Caco-2 (cell line): ENCODE results near the gene SURF4. TPM values are rescaled to one million over a fixed set of nuclear protein-coding genes. Genes with fewer than 3 reads are reported as not detected.

Experiments
- BruUV-seq: library from RNA; stranded (reverse); fragments of 400-500 nt; replicated peaks from 2 replicates; lab custom pipeline; 2021; lab: Mats Ljungman, UMichigan
- CTCF ChIA-PET: fragments of 300-600 bp; sonication (Branson Sonifier 250); formaldehyde crosslinking; loops from one replicate; lab custom pipeline; 2022; ENCODE audit warnings: antibody characterized with exemption; lab: Charles Lee
- POLR2A ChIA-PET: fragments of 300-600 bp; sonication (Branson Sonifier 250); formaldehyde crosslinking; loops from one replicate; lab custom pipeline; 2022; ENCODE audit warnings: antibody characterized with exemption; lab: Charles Lee
- DNase-seq, 2 experiments: peaks; one replicate each; pipeline versions ENCODE4 v3.0.0 to v3.0.0-alpha.2; 2020 to 2022
- H3K27me3 ChIP-seq: replicated peaks from 2 replicates; pipeline ENCODE4 v1.6.0; 2011; ENCODE audit warnings: low read length; ENCODE audit not compliant: control insufficient read depth, insufficient read depth
- H3K36me3 ChIP-seq: 2 replicates; pipeline ENCODE4 v1.5.1; 2011; ENCODE audit warnings: low read length; ENCODE audit not compliant: control insufficient read depth, insufficient read depth
- H3K4me1 ChIP-seq: fragments of 250-450 bp; sonication (Bioruptor Pico); 2 replicates; pipeline ENCODE4 v1.5.1; 2020; ENCODE audit warnings: mild to moderate bottlenecking
- H3K4me3 ChIP-seq: 2 replicates; pipeline ENCODE4 v1.5.1; 2011; ENCODE audit warnings: low read depth, mild to moderate bottlenecking, control low read depth, low read length
- H3K9me3 ChIP-seq: fragments of 250-450 bp; sonication (Bioruptor Pico); 2 replicates; pipeline ENCODE4 v1.5.1; 2020; ENCODE audit warnings: mild to moderate bottlenecking, moderate library complexity
- H3K27ac Mint-ChIP-seq: one replicate; pipeline ENCODE4 v1.8.0; 2022; ENCODE audit warnings: mixed read lengths; ENCODE audit not compliant: unreplicated experiment
- H3K27me3 Mint-ChIP-seq: one replicate; pipeline ENCODE4 v1.8.0; 2022; ENCODE audit warnings: mixed read lengths; ENCODE audit not compliant: insufficient read depth, unreplicated experiment
- H3K36me3 Mint-ChIP-seq: one replicate; pipeline ENCODE4 v1.8.0; 2022; ENCODE audit warnings: mild to moderate bottlenecking, mixed read lengths; ENCODE audit not compliant: insufficient read depth, unreplicated experiment
- H3K4me1 Mint-ChIP-seq: one replicate; pipeline ENCODE4 v1.8.0; 2022; ENCODE audit warnings: low read depth, mixed read lengths; ENCODE audit not compliant: unreplicated experiment
- H3K4me3 Mint-ChIP-seq: one replicate; pipeline ENCODE4 v1.8.0; 2022; ENCODE audit warnings: mild to moderate bottlenecking, moderate library complexity, mixed read lengths; ENCODE audit not compliant: unreplicated experiment
- H3K9me3 Mint-ChIP-seq: one replicate; pipeline ENCODE4 v1.8.0; 2022; ENCODE audit warnings: mixed read lengths; ENCODE audit not compliant: unreplicated experiment
- intact Hi-C: fragments of 100-400 bp; cut with micrococcal nuclease; formaldehyde crosslinking; loops from one replicate; pipeline ENCODE4 v1.10.0; 2022; ENCODE audit not compliant: unreplicated experiment
- total RNA-seq: library from RNA; stranded (reverse); gene quantifications from 2 replicates; pipeline ENCODE4 v1.2.3, GENCODE V29; 2022
- TF ChIP-seq, protein P1 (sequence below), 2 experiments: fragments of 200-600 bp in 1 of 2; IDR thresholded peaks; 1 replicate in 1 of 2; 2 replicates in 1 of 2; pipeline versions ENCODE4 v1.5.1 to v1.8.0; 2011 to 2022; ENCODE audit warnings: antibody characterized with exemption in 1 of 2, control low read depth in 1 of 2, inconsistent platforms in 1 of 2, low read depth in 1 of 2, low read length in 1 of 2, mild to moderate bottlenecking in 1 of 2, moderate library complexity in 1 of 2; ENCODE audit not compliant: insufficient read depth in 1 of 2, severe bottlenecking in 1 of 2, unreplicated experiment in 1 of 2

The SURF4 gene
- total RNA-seq, 1 experiment from 2014 or later: 239 TPM

GRCh38 chr9:133415170-133415569 lies 39.3 kb upstream of the SURF4 start:
- H3K27me3 ChIP-seq: no peaks in the 10 kb centered on the region
- H3K4me3 Mint-ChIP-seq: no peak overlapping the region
- H3K36me3 ChIP-seq: peaks cover 3% of the 10 kb centered on the region; the same call in 1 of the 2 replicates
- TF ChIP-seq, protein P1, sequence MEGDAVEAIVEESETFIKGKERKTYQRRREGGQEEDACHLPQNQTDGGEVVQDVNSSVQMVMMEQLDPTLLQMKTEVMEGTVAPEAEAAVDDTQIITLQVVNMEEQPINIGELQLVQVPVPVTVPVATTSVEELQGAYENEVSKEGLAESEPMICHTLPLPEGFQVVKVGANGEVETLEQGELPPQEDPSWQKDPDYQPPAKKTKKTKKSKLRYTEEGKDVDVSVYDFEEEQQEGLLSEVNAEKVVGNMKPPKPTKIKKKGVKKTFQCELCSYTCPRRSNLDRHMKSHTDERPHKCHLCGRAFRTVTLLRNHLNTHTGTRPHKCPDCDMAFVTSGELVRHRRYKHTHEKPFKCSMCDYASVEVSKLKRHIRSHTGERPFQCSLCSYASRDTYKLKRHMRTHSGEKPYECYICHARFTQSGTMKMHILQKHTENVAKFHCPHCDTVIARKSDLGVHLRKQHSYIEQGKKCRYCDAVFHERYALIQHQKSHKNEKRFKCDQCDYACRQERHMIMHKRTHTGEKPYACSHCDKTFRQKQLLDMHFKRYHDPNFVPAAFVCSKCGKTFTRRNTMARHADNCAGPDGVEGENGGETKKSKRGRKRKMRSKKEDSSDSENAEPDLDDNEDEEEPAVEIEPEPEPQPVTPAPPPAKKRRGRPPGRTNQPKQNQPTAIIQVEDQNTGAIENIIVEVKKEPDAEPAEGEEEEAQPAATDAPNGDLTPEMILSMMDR (IDR thresholded peaks at IDR 0.05; ENCODE audit: insufficient read depth in 1 of 2, low read depth in 1 of 2, low read length in 1 of 2, severe bottlenecking in 1 of 2, unreplicated experiment in 1 of 2): no peak
- peaks cover 47% of the 10 kb centered on the region for H3K36me3 Mint-ChIP-seq
- BruUV-seq: no TSS peak
- peaks cover 11% of the 10 kb centered on the region for H3K4me1 ChIP-seq
- no peak for DNase-seq
- no peaks in the 10 kb centered on the region for H3K27me3 Mint-ChIP-seq
- no peaks in the 10 kb centered on the region for H3K9me3 Mint-ChIP-seq
- ChIA-PET POLR2A (no interaction called here), CTCF (no interaction called here)
- peaks cover 11% of the 10 kb centered on the region for H3K4me1 Mint-ChIP-seq
- H3K9me3 ChIP-seq: no peaks in the 10 kb centered on the region
- no peak overlapping the region for H3K27ac Mint-ChIP-seq
- no peak overlapping the region for H3K4me3 ChIP-seq
- intact Hi-C loops: loop anchor here (5.0 kb wide), 1 partner anchor 42 kb away; the partner anchor contains the start of gene CACFD1

GRCh38 chr9:133408042-133408441 lies 32.2 kb upstream of the SURF4 start:
- H3K27me3 Mint-ChIP-seq: no peaks in the 10 kb centered on the region
- no peaks in the 10 kb centered on the region for H3K9me3 Mint-ChIP-seq
- DNase-seq: no peak
- ChIA-PET POLR2A (no interaction called here), CTCF (no interaction called here)
- Histone ChIP-seq H3K36me3 (peaks cover 2% of the 10 kb centered on the region; the same call in 1 of the 2 replicates), H3K9me3 (no peaks in the 10 kb centered on the region), H3K27me3 (no peaks in the 10 kb centered on the region), H3K4me1 (no peaks in the 10 kb centered on the region), H3K4me3 (no peak overlapping the region)
- intact Hi-C loops: no loop called here
- no TSS peak for BruUV-seq
- H3K4me1 Mint-ChIP-seq: no peaks in the 10 kb centered on the region
- H3K36me3 Mint-ChIP-seq: peaks cover 79% of the 10 kb centered on the region
- H3K4me3 Mint-ChIP-seq: no peak overlapping the region
- TF ChIP-seq, protein P1 (IDR thresholded peaks at IDR 0.05; ENCODE audit: insufficient read depth in 1 of 2, low read depth in 1 of 2, low read length in 1 of 2, severe bottlenecking in 1 of 2, unreplicated experiment in 1 of 2): no peak
- no peak overlapping the region for H3K27ac Mint-ChIP-seq

GRCh38 chr9:133406480-133407307 lies 30.8 kb upstream of the SURF4 start:
- ChIA-PET POLR2A (no interaction called here), CTCF (no interaction called here)
- H3K27ac Mint-ChIP-seq: no peak overlapping the region
- DNase-seq: peak; percentile 76 to 81
- H3K9me3 Mint-ChIP-seq: no peaks in the 10 kb centered on the region
- H3K27me3 Mint-ChIP-seq: no peaks in the 10 kb centered on the region
- H3K36me3 ChIP-seq: peaks cover 2% of the 10 kb centered on the region; the same call in 1 of the 2 replicates
- no peak overlapping the region for H3K4me3 ChIP-seq
- H3K4me1 ChIP-seq: no peaks in the 10 kb centered on the region
- H3K36me3 Mint-ChIP-seq: peaks cover 71% of the 10 kb centered on the region
- TF ChIP-seq, protein P1 (IDR thresholded peaks at IDR 0.05; ENCODE audit: insufficient read depth in 1 of 2, low read depth in 1 of 2, low read length in 1 of 2, severe bottlenecking in 1 of 2, unreplicated experiment in 1 of 2): peak; percentile 89 to 92
- no peaks in the 10 kb centered on the region for H3K9me3 ChIP-seq
- intact Hi-C loops: loop anchor here (1.0 kb wide), 1 partner anchor 80 kb away; no protein-coding TSS in a partner anchor
- no peak overlapping the region for H3K4me3 Mint-ChIP-seq
- BruUV-seq: no TSS peak
- H3K4me1 Mint-ChIP-seq: no peaks in the 10 kb centered on the region
- H3K27me3 ChIP-seq: no peaks in the 10 kb centered on the region
